Large intestine (tissue), 3 donors: Measurements from ENCODE around the gene PIK3R3. TPM values are rescaled to one million over a fixed set of nuclear protein-coding genes. Genes with fewer than 3 reads are reported as not detected.

Experiments
- DNase-seq, 2 donors: peaks; one replicate each; pipeline versions ENCODE4 v3.0.0 to v3.0.0-alpha.2; 2013
- H3K27ac ChIP-seq: one replicate; pipeline ENCODE4 v1.5.1; 2013; ENCODE audit warnings: low read length
- H3K27me3 ChIP-seq: 2 replicates; pipeline ENCODE4 v1.6.1; 2013; ENCODE audit warnings: low read length; ENCODE audit not compliant: control insufficient read depth, insufficient read depth
- H3K36me3 ChIP-seq: 2 replicates; pipeline ENCODE4 v1.6.1; 2013; ENCODE audit warnings: low read length; ENCODE audit not compliant: control insufficient read depth, insufficient read depth
- H3K4me1 ChIP-seq: one replicate; pipeline ENCODE4 v1.6.1; 2013; ENCODE audit warnings: low read length; ENCODE audit not compliant: control insufficient read depth, insufficient read depth
- H3K4me3 ChIP-seq: one replicate; pipeline ENCODE4 v1.5.1; 2013; ENCODE audit warnings: low read length
- H3K9me3 ChIP-seq: one replicate; pipeline ENCODE4 v1.6.1; 2013; ENCODE audit warnings: mild to moderate bottlenecking, low read depth, low read length, moderate library complexity; ENCODE audit not compliant: control insufficient read depth
- WGBS: methylation state at CpG from one replicate; pipeline ENCODE4 v1.1.5; 2013; ENCODE audit warnings: low lambda C conversion rate; ENCODE audit not compliant: insufficient coverage; 5-methylcytosine and 5-hydroxymethylcytosine counted together
- polyA plus RNA-seq: library from polyadenylated mRNA; unstranded; fragments of 120-200 nt; gene quantifications from one replicate; pipeline ENCODE4 v1.2.1, GENCODE V29; 2013

Gene PIK3R3
- polyA plus RNA-seq, 1 donor = 7.4 TPM

GRCh38 chr1:46172321-46172720, 39.9 kb upstream of the PIK3R3 start:
- peaks cover 6% of the 10 kb centered on the region for H3K4me1 ChIP-seq
- 60% methylated on average over 1 of the region's 4 CpGs for WGBS
- H3K36me3 ChIP-seq = no peaks in the 10 kb centered on the region
- H3K27me3 ChIP-seq = peaks cover 6% of the 10 kb centered on the region
- H3K9me3 ChIP-seq = no peaks in the 10 kb centered on the region
- DNase-seq = no peak
- no peak overlapping the region for H3K27ac ChIP-seq
- no peak overlapping the region for H3K4me3 ChIP-seq

- WGBS = no CpG with 5 or more reads among the region's 6 CpGs
- Histone ChIP-seq H3K27ac (no peak overlapping the region), H3K4me3 (no peak overlapping the region), H3K36me3 (no peaks in the 10 kb centered on the region), H3K27me3 (peaks cover 9% of the 10 kb centered on the region), H3K4me1 (peaks cover 6% of the 10 kb centered on the region), H3K9me3 (no peaks in the 10 kb centered on the region)
- DNase-seq = peak in 1 of 2 donors; percentile 20
These were observed 39.4 kb upstream of the PIK3R3 start for GRCh38 chr1:46171871-46172270.

GRCh38 chr1:46171351-46171750, 38.9 kb upstream of the PIK3R3 start:
- Histone ChIP-seq H3K27ac (no peak overlapping the region), H3K36me3 (no peaks in the 10 kb centered on the region), H3K9me3 (no peaks in the 10 kb centered on the region), H3K4me3 (no peak overlapping the region), H3K27me3 (peaks cover 13% of the 10 kb centered on the region), H3K4me1 (peaks cover 6% of the 10 kb centered on the region)
- no peak for DNase-seq
- WGBS = no CpG with 5 or more reads among the region's 8 CpGs

GRCh38 chr1:46169811-46170454, 37.5 kb upstream of the PIK3R3 start:
- peaks cover 3% of the 10 kb centered on the region for H3K4me1 ChIP-seq
- no peak for DNase-seq
- H3K9me3 ChIP-seq = no peaks in the 10 kb centered on the region
- H3K36me3 ChIP-seq = no peaks in the 10 kb centered on the region
- peaks cover 13% of the 10 kb centered on the region for H3K27me3 ChIP-seq
- H3K27ac ChIP-seq = no peak overlapping the region
- no peak overlapping the region for H3K4me3 ChIP-seq
- WGBS = no CpG with 5 or more reads among the region's 3 CpGs

- Histone ChIP-seq H3K4me3 (no peak overlapping the region), H3K27ac (no peak overlapping the region), H3K27me3 (peaks cover 13% of the 10 kb centered on the region), H3K36me3 (no peaks in the 10 kb centered on the region), H3K4me1 (no peaks in the 10 kb centered on the region), H3K9me3 (no peaks in the 10 kb centered on the region)
- no peak for DNase-seq
- no CpG with 5 or more reads among the region's 1 CpG for WGBS
These were observed 36.0 kb upstream of the PIK3R3 start for GRCh38 chr1:46168477-46168876.

GRCh38 chr1:46166521-46167462, 34.4 kb upstream of the PIK3R3 start:
- Histone ChIP-seq H3K9me3 (no peaks in the 10 kb centered on the region), H3K4me3 (peak overlapping the region; percentile 55), H3K27ac (no peak overlapping the region), H3K36me3 (no peaks in the 10 kb centered on the region), H3K4me1 (no peaks in the 10 kb centered on the region), H3K27me3 (peaks cover 13% of the 10 kb centered on the region)
- 0% methylated on average over 1 of the region's 47 CpGs for WGBS
- DNase-seq = peak in 1 of 2 donors; percentile 51

- no CpG with 5 or more reads among the region's 1 CpG for WGBS
- Histone ChIP-seq H3K4me3 (no peak overlapping the region), H3K27me3 (no peaks in the 10 kb centered on the region), H3K27ac (no peak overlapping the region), H3K36me3 (no peaks in the 10 kb centered on the region), H3K9me3 (no peaks in the 10 kb centered on the region), H3K4me1 (no peaks in the 10 kb centered on the region)
- no peak for DNase-seq
These were observed 27.8 kb upstream of the PIK3R3 start for GRCh38 chr1:46160212-46160611.

- H3K27me3 ChIP-seq = no peaks in the 10 kb centered on the region
- DNase-seq = no peak
- no peak overlapping the region for H3K27ac ChIP-seq
- H3K9me3 ChIP-seq = no peaks in the 10 kb centered on the region
- H3K4me1 ChIP-seq = no peaks in the 10 kb centered on the region
- WGBS = 86% methylated on average over 1 of the region's 3 CpGs
- no peak overlapping the region for H3K4me3 ChIP-seq
- H3K36me3 ChIP-seq = no peaks in the 10 kb centered on the region
These were observed 27.1 kb upstream of the PIK3R3 start for GRCh38 chr1:46159516-46159915.

GRCh38 chr1:46158312-46159281, 26.2 kb upstream of the PIK3R3 start:
- peak in 1 of 2 donors; percentile 29 for DNase-seq
- no peak overlapping the region for H3K4me3 ChIP-seq
- H3K4me1 ChIP-seq = no peaks in the 10 kb centered on the region
- H3K27ac ChIP-seq = no peak overlapping the region
- no peaks in the 10 kb centered on the region for H3K36me3 ChIP-seq
- WGBS = 88% methylated on average over 1 of the region's 13 CpGs
- H3K9me3 ChIP-seq = no peaks in the 10 kb centered on the region
- no peaks in the 10 kb centered on the region for H3K27me3 ChIP-seq

GRCh38 chr1:46157916-46158311, 25.5 kb upstream of the PIK3R3 start:
- DNase-seq = no peak
- Histone ChIP-seq H3K4me3 (no peak overlapping the region), H3K9me3 (no peaks in the 10 kb centered on the region), H3K36me3 (no peaks in the 10 kb centered on the region), H3K4me1 (no peaks in the 10 kb centered on the region), H3K27me3 (no peaks in the 10 kb centered on the region), H3K27ac (no peak overlapping the region)
- WGBS = no CpG with 5 or more reads among the region's 1 CpG
